K562 (cell line): ENCODE results near the gene SPATS2L.

ENCODE experiments used
- ATF2 ChIP-seq: sonication (generic); formaldehyde crosslinking; IDR thresholded peaks from 2 replicates; pipeline ENCODE4 v1.8.1; 2022; ENCODE audit warnings: missing genetic modification reagents
- CREB1 ChIP-seq, 2 experiments: sonication (generic) in 1 of 2; formaldehyde crosslinking in 1 of 2; IDR thresholded peaks; 2 replicates each; pipeline versions ENCODE4 v1.6.1 to v1.8.0; 2012 to 2022; ENCODE audit warnings: inconsistent platforms in 1 of 2, mild to moderate bottlenecking in 1 of 2, missing genetic modification reagents in 1 of 2, moderate library complexity in 1 of 2
- CTCF ChIP-seq, 3 experiments: IDR thresholded peaks in 2 of 3; conservative IDR thresholded peaks in 1 of 3; 2 replicates each; pipeline ENCODE4 v1.5.1; 2011 to 2012; ENCODE audit warnings: low read length in 3 of 3, mild to moderate bottlenecking in 3 of 3, control low read depth in 2 of 3, improper control_type of control experiment in 1 of 3, inconsistent platforms in 1 of 3, low read depth in 1 of 3, mixed read lengths in 1 of 3, moderate library complexity in 1 of 3; ENCODE audit not compliant: insufficient read depth in 2 of 3
- ESRRA ChIP-seq: fragments of 450-650 bp; IDR thresholded peaks from 2 replicates; pipeline ENCODE4 v1.6.1; 2014; ENCODE audit warnings: low read depth, mild to moderate bottlenecking, moderate library complexity, borderline replicate concordance
- SREBF2 ChIP-seq: sonication (generic); formaldehyde crosslinking; IDR thresholded peaks from 2 replicates; pipeline ENCODE4 v1.4.0; 2020; ENCODE audit warnings: mild to moderate bottlenecking, missing genetic modification reagents
- TCF7L2 ChIP-seq: fragments of 150-350 bp; IDR thresholded peaks from 2 replicates; pipeline ENCODE4 v1.6.1; 2016; ENCODE audit warnings: low read depth, mild to moderate bottlenecking, low read length, moderate library complexity
- THAP7 ChIP-seq: fragments of 250-450 bp; sonication (Bioruptor Pico); IDR thresholded peaks from 2 replicates; pipeline ENCODE4 v1.5.0; 2021

- TF ChIP-seq THAP7 (no peak), TCF7L2 (no peak), ESRRA (no peak), ATF2 (CRISPR knock-in tag) (no peak), SREBF2 (CRISPR knock-in tag) (no peak), CTCF (IDR thresholded peaks at IDR 0.05 in 2 of 3, conservative IDR thresholded peaks at IDR 0.05 in 1 of 3; ENCODE audit: insufficient read depth in 2 of 3, low read depth in 1 of 3, low read length in 3 of 3) (no peak), CREB1 (IDR thresholded peaks at IDR 0.05) (no peak), CREB1 (CRISPR knock-in tag; IDR thresholded peaks at IDR 0.05) (no peak)
Measured at GRCh38 chr2:200362202-200362917, 55.9 kb downstream of the SPATS2L start.
